Cardiac septum (tissue), 1 donor: ENCODE data around the gene NGLY1. TPM values are rescaled to one million over a fixed set of nuclear protein-coding genes. Genes with fewer than 3 reads are reported as not detected.

Experiments
- DNase-seq: peaks from one replicate; pipeline ENCODE4 v3.0.0-alpha.2; 2020; ENCODE audit warnings: low spot score
- intact Hi-C: fragments of 100-400 bp; cut with DNase I; formaldehyde crosslinking; loops from one replicate; pipeline ENCODE4 v1.14.0; 2022
- total RNA-seq: library from RNA; stranded (reverse); fragmentation: NEBNext Ultra II Directional; extraction: Animal tissue kit (Norgen Biotek cat#: 25700); gene quantifications from one replicate; pipeline ENCODE4 v1.2.1, GENCODE V29; 2021
- donor health status: DM: no; HTN: no; CAD: no.

Gene NGLY1
- total RNA-seq, 1 donor from 2014 or later, result 29.3 TPM

DNA sequence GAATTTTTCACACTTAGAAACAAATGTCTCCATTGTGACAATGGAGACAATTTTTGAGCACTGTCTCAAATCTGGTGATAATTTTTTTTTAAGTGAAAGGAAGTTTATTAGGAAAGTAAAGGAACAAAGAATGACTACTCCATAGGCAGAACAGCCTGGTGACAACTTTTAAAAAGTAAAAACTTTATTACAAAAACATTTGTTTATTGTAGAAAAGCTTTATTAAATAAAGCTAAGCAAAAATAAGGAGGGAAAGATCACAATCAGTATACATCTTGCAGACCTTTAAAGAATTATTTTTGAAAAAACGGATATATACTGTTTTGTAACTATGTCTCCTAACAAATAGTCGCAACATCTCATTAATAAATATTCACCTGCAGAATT is 6.0 kb upstream of the NGLY1 start:
- no peak for DNase-seq
- intact Hi-C loops, result loop anchor here (5.0 to 10.0 kb wide), 2 partner anchors 323 to 334 kb away; no protein-coding TSS in a partner anchor

DNA sequence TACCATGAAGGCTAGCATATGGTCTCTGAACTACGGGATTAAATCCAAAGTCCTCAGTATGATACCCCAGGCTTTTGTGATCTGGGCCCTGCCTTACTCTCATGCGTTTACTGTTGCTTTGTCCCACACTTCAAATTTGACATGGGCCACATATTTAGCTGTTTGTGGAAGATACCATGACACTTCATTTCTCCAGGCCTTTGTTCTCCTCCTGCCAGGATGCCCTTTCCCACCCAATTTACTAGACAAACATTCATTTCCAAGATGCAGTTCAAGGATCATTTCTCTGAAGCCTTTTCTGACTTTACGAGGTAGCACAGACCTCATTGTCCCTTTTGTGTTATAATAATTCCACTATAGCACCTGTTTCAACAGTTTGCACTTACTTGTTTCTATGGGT is 4.4 kb upstream of the NGLY1 start:
- intact Hi-C loops, result loop anchor here (5.0 to 10.0 kb wide), 2 partner anchors 325 to 333 kb away; no protein-coding TSS in a partner anchor

DNA sequence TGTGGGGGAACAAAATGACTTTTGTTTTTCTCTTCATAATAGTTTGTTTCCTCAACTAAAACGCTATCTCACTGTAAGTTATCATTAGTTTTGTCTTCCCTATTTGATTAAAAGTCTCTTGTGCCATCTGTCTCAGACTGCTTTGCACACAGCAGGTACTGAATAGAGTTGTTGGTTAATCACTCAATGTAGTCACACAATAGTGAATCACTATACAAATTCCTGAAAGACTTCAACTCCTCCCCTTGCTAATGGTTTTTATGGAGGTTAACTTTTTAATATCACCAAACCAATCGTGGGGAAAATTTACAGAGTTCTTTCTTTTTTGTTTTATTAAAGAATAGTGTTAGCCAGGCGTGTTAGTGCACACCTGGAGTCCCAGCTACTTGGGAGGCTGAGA is 2.6 kb upstream of the NGLY1 start:
- no peak for DNase-seq
- intact Hi-C loops, result loop anchor here (5.0 to 10.0 kb wide), 2 partner anchors 326 to 331 kb away; no protein-coding TSS in a partner anchor

More for the DNA sequence above, 4.4 kb upstream of the NGLY1 start:
- DNase-seq, result no peak

DNA sequence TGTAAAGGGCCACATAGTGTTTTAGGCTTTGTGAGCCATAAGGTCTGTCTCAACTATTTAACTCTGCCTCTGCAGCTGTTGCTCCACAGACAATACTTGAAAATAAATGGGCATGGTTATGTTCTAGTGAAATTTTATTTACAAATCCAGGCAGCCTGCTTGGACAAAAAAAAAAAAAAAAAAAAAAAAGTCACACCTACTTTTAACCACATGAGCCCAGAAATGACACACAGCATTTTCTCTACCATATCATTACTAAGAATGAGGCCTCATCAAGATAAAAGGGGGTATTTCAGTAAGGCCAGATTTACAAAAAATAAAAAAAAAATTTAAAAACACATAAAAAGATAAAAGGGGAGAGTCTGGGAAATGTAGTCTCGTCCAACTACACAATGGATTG is 1.7 kb upstream of the NGLY1 start:
- DNase-seq, result no peak
- intact Hi-C loops, result loop anchor here (5.0 to 10.0 kb wide), 2 partner anchors 327 to 330 kb away; no protein-coding TSS in a partner anchor

DNA sequence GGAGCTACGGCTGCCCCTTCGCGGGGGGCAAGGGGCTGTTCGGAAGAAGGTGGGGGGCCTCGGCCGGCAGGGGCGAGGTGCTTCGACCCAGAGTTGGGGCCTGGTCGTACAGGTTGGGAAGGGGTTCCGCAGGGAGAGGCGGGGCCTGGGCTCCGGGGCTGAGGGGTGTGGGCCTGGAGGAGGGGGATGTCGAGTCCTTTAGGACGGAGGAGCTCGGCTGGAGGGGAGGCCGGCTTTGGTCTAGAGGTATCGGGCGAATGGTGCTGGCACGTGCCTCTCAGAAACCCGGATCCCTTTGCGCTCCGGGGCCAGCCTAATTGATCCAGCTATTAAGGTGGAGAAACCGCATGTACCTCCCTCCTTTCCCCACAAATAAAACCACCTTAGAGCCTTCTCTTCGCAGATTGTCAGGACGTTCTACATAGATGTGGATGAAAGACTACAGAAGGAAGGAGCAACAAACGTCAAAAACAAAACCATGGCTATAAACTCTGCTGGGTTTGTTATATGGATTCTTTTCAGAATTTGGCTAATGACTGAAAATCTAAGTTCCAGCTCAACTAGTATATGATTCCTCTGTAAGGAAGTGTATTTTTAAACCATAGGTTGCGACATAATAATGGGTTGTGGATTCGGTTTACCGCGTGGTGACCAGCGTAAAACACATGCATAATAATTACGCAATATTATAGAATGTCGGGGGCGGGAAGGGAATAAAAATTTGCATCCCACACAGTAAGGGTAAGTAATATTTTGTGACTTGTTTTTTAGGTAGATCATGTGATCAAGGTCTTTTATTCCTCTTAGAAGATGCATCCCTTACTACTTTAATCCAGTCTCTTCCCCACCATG is 644 bp upstream of the NGLY1 start:
- DNase-seq, result no peak
- intact Hi-C loops, result loop anchor here (1.0 to 10.0 kb wide), 2 partner anchors 119 to 329 kb away; no protein-coding TSS in a partner anchor

DNA sequence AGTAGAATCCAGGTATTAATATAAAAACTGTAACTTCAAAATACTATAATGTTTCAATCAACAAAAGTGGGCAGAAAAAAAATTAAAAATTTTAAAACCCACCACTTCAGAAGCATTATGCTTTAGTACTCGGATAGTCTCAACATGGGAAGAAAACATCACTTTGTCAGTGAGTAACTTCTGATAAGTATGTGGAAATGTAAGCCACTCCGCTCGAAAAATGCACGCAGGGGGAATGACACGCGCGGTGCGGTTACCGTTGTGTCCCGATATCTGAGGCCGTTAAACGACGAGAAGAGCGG is 656 bp downstream of the NGLY1 start:
- no peak for DNase-seq

DNA sequence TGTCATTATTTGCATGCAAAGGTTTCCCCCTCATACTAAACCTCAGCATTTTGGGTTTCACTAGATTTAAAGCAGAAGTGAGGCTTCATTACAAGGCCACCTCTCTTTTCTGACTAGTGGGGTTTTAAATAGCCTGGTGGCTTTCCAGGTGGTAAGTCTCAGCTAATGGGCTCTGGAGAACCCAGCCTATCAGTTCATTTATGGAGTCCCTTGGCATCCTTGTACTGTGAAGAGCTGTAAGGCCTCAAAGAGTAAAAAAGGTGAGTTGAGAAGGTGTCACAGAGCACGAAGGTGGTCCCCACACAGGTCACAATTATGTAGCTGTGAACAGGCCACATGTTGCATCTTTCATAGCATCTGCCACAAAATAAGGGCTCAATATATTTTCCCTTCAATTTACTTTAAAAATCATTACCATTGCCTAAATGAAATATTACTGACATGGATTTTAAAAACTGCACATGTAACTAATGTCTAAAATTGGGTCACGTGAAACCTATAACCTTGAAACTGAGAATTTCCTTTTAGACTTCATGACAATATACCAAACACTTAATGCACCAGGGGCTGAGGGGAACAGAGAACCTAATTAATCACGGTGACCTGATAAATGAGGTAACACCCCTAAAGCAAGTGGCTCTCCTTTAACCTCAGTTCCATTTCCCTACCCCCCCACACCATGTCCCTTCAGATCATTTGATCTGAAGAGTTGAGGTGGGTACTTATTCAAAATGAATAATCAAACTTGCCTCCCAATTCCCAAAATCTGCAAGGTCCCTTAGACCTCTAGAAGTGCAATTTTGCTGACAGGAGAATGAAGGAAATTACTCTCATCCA is 1.3 kb downstream of the NGLY1 start:
- DNase-seq, result no peak

More for the DNA sequence above, 656 bp downstream of the NGLY1 start:
- intact Hi-C loops, result loop anchor here (10.0 kb wide), 1 partner anchor 328 kb away; no protein-coding TSS in a partner anchor

DNA sequence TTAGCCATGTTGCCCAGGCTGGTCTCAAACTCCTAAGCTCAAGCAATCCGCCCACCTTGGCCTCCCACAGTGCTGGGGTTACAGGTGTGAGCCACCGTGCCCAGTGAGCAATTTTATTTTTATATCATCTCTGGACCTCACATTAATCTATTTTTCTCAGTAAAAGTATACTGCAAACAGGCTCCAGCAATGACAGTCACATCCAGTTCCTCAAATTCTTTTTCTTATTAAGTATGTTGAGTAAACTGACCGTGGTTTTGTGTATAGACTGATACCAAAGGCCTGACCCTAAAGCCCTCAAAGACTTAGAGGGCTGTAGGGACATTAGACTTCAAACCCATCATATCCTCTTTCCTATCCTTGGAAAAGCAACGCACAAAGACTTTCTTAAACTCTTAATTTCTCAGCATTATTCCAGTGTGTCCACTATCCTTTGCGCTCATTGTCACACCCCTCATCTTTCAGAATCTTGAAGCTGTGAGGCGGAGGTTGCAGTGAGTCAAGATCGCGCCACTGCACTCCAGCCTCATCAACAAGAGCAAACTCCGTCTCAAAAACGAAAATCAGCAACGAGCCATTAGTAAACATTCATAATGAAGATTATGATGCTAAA is 2.0 kb downstream of the NGLY1 start:
- no peak for DNase-seq
- intact Hi-C loops, result loop anchor here (10.0 kb wide), 1 partner anchor 326 kb away; no protein-coding TSS in a partner anchor

More for the DNA sequence above, 1.3 kb downstream of the NGLY1 start:
- intact Hi-C loops, result loop anchor here (10.0 kb wide), 1 partner anchor 327 kb away; no protein-coding TSS in a partner anchor

DNA sequence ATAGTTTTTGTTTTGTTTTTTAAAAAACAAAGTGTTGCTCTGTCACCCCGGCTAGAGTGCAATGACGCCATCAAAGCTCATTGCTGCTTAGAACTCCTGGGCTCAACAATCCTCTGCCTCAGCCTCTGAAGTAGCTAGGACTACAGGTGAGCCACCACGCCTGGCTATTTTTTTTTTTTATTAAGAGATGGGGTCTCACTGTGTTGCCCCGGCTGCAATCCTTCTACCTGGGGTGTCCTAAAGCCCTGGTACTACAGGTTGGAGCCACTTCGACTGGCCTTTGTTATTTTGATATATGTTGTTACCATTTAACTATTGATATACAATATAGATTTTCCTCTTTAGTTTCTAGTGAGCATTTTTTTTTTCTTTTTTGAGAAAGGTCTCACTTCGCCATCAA is 2.6 kb downstream of the NGLY1 start:
- intact Hi-C loops, result loop anchor here (10.0 kb wide), 1 partner anchor 326 kb away; no protein-coding TSS in a partner anchor
- no peak for DNase-seq

DNA sequence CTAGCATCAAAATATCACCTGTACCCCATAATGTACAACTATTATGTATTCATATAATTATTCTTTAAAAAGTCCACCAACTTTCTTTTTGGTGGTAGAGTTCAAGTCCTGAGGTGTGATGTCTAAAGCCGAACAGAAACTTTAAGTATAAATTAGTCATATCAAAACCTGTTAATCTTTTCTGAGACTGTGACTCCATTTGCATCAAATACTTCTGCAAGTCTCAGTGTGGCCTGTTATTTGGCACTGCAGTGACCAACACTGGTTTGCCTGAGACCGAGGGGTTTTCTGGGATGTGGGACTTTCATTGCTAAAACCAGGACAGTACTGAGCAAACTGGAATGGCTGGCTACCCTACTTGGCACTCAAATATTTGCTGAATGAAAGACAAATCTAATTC is 7.3 kb downstream of the NGLY1 start:
- DNase-seq, result no peak
- intact Hi-C loops, result no loop called here

DNA sequence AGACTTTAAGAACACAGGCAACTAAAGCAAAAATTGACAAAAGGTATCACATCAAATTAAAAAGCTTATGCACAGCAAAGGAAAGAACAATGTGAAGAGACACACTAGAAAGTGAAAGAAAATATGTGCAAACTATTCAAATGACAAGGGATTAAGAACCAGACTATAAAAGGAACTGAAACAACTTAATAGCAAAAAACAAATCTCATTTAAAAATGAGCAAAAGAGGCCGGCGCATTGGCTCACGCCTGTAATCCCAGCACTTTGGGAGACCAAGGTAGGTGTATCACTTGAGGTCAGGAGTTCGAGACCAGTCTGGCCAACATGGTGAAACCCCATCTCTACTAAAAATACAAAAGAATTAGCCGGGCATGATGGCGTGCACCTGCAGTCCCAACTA is 14.4 kb downstream of the NGLY1 start:
- intact Hi-C loops, result no loop called here
- DNase-seq, result no peak

DNA sequence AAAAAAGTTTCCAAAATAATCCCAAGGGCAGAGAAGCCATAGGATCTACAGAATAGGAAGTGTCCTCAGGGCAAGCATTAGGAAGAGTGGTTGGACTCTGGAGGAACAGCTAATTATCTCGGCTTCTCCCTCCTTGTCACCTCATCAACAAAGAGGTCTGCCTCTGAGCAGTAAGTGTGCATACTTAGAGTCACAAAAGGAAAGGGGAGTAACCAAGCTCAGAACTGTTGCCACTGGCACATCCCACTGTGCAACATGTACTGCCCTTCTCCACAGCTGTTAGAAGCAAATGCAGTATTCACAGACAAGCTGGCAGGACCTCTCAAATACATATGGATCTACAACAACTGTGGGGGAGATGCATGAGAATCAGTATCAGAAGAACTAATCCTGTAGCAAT is 31.5 kb downstream of the NGLY1 start:
- no peak for DNase-seq
- intact Hi-C loops, result no loop called here

DNA sequence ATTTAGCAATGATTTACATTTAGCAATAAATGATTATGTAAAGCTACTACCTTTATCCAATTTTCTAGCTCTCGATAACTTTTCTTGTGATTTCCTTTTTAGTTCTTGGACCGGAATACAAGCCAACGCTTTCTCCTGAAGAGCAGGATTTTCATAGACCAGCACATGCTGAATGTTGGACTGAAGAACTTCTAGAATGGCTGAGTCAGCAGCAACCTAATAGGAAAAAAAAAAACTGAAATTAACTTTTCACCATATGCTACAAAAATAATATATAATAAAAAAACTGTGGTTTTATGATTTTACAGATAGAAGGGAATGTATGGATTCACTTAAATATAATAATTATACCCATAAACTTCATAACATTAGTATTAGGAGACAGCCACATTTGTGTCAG is 32.2 kb downstream of the NGLY1 start:
- DNase-seq, result no peak
- intact Hi-C loops, result no loop called here

DNA sequence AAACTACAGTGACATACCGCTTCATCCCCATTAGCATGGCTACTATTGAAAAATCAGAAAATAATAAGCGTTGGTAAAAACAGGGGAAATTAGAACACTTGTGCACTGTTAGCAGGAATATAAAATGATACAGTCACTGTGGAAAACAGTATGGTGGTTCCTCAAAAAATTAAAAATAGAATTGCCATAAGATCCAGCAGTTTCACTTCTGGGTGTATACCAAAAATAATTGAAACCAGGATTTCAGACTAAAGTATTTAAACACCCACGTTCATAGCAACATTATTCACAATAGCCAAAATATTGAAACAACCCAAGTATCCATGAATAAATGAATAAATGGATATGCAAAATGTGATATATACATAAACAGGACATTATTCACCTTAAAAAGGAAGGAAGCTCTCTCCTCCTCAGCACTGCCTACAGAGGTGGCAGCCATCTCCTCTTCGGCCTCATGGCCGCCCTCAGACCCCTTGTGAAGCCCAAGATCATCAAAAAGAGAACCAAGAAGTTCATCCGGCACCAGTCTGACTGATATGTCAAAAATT is 34.1 kb downstream of the NGLY1 start:
- intact Hi-C loops, result no loop called here
- DNase-seq, result no peak

DNA sequence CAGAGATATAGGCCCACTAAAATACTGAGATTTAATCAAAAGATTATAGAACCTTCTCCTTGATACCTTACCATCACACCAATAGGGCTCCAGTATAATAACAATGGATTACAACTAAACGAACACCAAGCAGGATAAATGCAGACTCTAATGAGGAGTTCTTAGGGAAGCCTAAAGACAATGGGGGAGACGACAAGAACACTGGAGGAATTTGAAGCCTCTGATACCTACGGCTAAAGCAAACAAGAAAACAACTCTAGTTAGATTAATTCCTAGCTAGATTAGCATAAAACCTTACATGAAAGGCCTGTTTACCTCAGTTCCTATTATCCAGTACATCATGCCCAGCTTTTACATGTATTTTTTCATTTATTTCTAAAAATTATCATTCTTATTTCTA is 35.1 kb downstream of the NGLY1 start:
- DNase-seq, result no peak
- intact Hi-C loops, result no loop called here

DNA sequence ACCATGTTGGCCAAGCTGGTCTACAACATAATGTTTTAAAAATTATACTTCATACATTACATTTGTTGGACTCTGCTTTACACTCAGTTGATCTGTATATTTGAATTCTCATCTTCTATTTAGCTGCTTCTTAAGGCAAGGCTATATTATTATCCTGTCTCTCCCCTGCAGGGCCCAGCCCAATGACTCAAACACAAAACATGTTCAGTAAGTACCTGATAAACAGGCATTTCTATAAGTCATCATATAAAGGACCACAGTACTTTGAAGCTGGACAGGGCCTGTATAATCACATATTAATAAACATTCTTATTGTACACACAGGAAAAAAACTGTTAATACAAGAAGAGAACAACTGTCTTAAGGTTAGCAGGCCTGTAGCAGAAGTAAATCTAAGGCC is 36.2 kb downstream of the NGLY1 start:
- no peak for DNase-seq
- intact Hi-C loops, result no loop called here

DNA sequence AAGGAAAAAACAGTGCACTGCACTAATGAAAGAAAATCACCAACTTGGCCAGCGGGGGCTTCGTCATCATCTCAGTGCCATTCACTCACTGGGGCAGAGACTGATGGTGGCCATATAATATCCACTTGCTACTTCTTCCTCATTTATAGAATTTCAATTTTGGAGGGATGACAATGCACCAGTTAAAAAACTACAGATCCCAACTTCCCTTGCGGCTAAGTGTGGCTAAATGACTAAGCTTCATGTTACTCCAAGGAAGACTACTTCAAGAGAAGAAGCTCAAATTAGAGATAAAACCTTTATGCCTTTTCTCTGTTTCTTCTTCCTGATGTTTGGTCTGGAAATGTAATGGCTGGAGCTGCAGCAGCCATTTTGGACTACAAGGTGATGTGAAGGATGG is 38.8 kb downstream of the NGLY1 start:
- intact Hi-C loops, result no loop called here
- DNase-seq, result no peak

DNA sequence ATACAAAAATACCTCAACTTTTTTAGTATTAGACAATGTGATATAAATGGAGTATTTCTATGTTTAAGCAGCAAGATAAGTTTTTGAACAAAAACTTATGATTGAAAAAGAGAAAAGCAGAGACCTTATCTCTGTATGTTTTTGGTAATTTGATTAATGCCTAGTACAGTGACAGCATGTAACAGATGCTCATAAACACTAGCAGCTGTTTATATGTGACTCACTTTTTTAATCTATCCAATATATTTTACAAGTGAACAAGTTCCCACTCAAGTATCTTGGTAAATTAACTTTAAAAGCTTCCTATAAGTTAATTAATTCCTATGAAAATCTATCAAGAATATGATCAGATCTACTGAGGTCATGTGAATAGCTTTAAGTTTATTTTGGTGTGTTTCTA is 55.1 kb downstream of the NGLY1 start:
- no peak for DNase-seq
- intact Hi-C loops, result no loop called here

DNA sequence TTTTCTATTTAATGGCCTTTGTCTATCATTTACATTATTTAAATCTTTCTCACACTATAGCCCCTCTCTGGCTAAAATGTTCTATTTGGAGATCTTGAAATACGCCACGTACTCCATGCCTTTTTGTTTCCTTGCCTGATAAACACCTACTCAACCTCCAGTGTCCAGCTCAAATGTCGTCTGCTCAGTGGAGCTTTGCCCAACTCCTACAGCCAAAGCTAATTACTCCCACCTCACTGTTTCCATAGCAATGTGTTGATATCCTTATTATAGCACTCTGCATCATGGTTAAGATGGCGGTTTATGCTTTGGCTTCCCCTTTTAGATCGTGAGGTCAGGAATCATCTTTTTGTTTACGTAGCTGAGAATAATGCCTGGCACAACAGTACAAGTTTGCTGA is 55.9 kb downstream of the NGLY1 start:
- intact Hi-C loops, result no loop called here
- no peak for DNase-seq

DNA sequence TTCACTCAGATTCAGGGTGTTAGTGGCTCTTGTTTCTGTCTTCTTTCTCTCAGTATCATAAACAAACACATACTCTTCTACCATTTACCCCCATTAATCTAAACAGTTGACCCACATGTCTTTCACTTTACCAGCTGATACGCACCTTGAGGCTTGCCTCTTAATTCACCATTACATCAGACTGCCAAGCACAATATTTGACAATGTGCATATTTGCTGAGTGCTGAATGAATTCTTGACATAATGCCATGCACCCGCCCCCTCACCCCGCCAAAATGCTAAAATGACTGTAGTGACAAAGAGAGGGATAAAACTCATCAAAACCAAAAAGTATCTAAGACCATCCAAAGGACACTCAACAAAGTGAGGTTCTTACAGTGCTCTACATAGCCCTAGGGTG is 57.4 kb downstream of the NGLY1 start:
- no peak for DNase-seq
- intact Hi-C loops, result no loop called here
